Breast epithelium (tissue), 4 donors: ENCODE results near the gene GFPT2. TPM values are rescaled to one million over a fixed set of nuclear protein-coding genes. Genes with fewer than 3 reads are reported as not detected.

ENCODE experiments used
- DNase-seq, 2 donors: peaks; one replicate each; pipeline ENCODE4 v3.0.0-alpha.2; 2019; ENCODE audit warnings: low spot score in 2 of 2
- H3K27ac ChIP-seq, 2 donors: fragments of 200-600 bp; sonication (generic) in 1 of 2; one replicate each; pipeline ENCODE4 v1.5.1; 2016 to 2019; ENCODE audit warnings: mild to moderate bottlenecking in 1 of 2
- H3K27me3 ChIP-seq, 2 donors: fragments of 200-600 bp; sonication (generic) in 1 of 2; one replicate each; pipeline versions ENCODE4 v1.5.1 to v1.6.0; 2017 to 2019; ENCODE audit warnings: control low read depth in 1 of 2, mild to moderate bottlenecking in 1 of 2
- H3K36me3 ChIP-seq: fragments of 200-600 bp; one replicate; pipeline ENCODE4 v1.5.1; 2019
- H3K4me1 ChIP-seq, 2 donors: fragments of 200-600 bp; sonication (generic); one replicate each; pipeline ENCODE4 v1.5.1; 2016 to 2019; ENCODE audit warnings: control low read depth in 1 of 2
- H3K4me3 ChIP-seq, 3 donors: fragments of 200-600 bp; sonication (generic); 1 replicate in 2 of 3; 2 replicates in 1 of 3; pipeline ENCODE4 v1.5.1; 2016 to 2019; ENCODE audit warnings: mild to moderate bottlenecking in 3 of 3, moderate library complexity in 2 of 3
- H3K9me3 ChIP-seq, 2 donors: fragments of 200-600 bp; sonication (generic) in 1 of 2; one replicate each; pipeline ENCODE4 v1.5.1; 2016 to 2019; ENCODE audit warnings: control low read depth in 1 of 2
- CTCF ChIP-seq, 3 donors: fragments of 450-650 bp; IDR thresholded peaks; one replicate each; pipeline ENCODE4 v1.5.1; 2016 to 2017; ENCODE audit warnings: antibody characterized with exemption in 3 of 3, mild to moderate bottlenecking in 3 of 3, moderate library complexity in 3 of 3
- POLR2A ChIP-seq: fragments of 450-650 bp; IDR thresholded peaks from one replicate; pipeline ENCODE4 v1.6.1; 2016; ENCODE audit warnings: antibody characterized with exemption, mild to moderate bottlenecking, moderate library complexity
- POLR2AphosphoS5 ChIP-seq, 3 donors: sonication (generic); formaldehyde crosslinking; IDR thresholded peaks; one replicate each; pipeline ENCODE4 v1.6.1; 2017; ENCODE audit warnings: antibody characterized with exemption in 3 of 3
- intact Hi-C: fragments of 100-400 bp; cut with DNase I; formaldehyde crosslinking; loops from one replicate; pipeline ENCODE4 v1.15.1; 2023; ENCODE audit warnings: low total_unique reads
- total RNA-seq, 3 donors: library from RNA; depleted of rRNA; stranded (reverse); fragments of >200 nt; gene quantifications; one replicate each; pipeline ENCODE4 v1.1.0, GENCODE V29; 2016

GFPT2 gene
- total RNA-seq, 3 donors from 2014 or later, result 27.2 to 60.0 (median 52.5) TPM

- H3K4me1 ChIP-seq, result no peaks in the 10 kb centered on the region
- no peaks in the 10 kb centered on the region for H3K9me3 ChIP-seq
- no peak overlapping the region for H3K27ac ChIP-seq
- intact Hi-C loops, result no loop called here
- H3K4me3 ChIP-seq, result no peak overlapping the region
- no peaks in the 10 kb centered on the region for H3K36me3 ChIP-seq
- TF ChIP-seq CTCF (IDR thresholded peaks at IDR 0.05) (no peak), POLR2A (no peak), POLR2AphosphoS5 (IDR thresholded peaks at IDR 0.05) (no peak)
- peak in 1 of 2 donors; percentile 37 for DNase-seq
- no peaks in the 10 kb centered on the region for H3K27me3 ChIP-seq
Measured at GRCh38 chr5:180389252-180390101, 36.3 kb upstream of the GFPT2 start.

- H3K36me3 ChIP-seq, result no peaks in the 10 kb centered on the region
- no peaks in the 10 kb centered on the region for H3K4me1 ChIP-seq
- H3K27me3 ChIP-seq, result no peaks in the 10 kb centered on the region
- H3K9me3 ChIP-seq, result no peaks in the 10 kb centered on the region
- no peak overlapping the region for H3K4me3 ChIP-seq
- intact Hi-C loops, result no loop called here
- H3K27ac ChIP-seq, result no peak overlapping the region
- TF ChIP-seq CTCF (IDR thresholded peaks at IDR 0.05) (no peak), POLR2A (no peak), POLR2AphosphoS5 (IDR thresholded peaks at IDR 0.05) (no peak)
- peak in 1 of 2 donors; percentile 15 for DNase-seq
Measured at GRCh38 chr5:180387798-180388197, 34.7 kb upstream of the GFPT2 start.

GRCh38 chr5:180382926-180383325 lies 29.8 kb upstream of the GFPT2 start:
- intact Hi-C loops, result no loop called here
- no peaks in the 10 kb centered on the region for H3K9me3 ChIP-seq
- no peak for TF ChIP-seq CTCF (IDR thresholded peaks at IDR 0.05)
- TF ChIP-seq POLR2AphosphoS5 (IDR thresholded peaks at IDR 0.05), result no peak
- H3K36me3 ChIP-seq, result no peaks in the 10 kb centered on the region
- no peak overlapping the region for H3K4me3 ChIP-seq
- H3K27ac ChIP-seq, result no peak overlapping the region
- DNase-seq, result no peak
- no peaks in the 10 kb centered on the region for H3K4me1 ChIP-seq
- no peaks in the 10 kb centered on the region for H3K27me3 ChIP-seq

- no peaks in the 10 kb centered on the region for H3K36me3 ChIP-seq
- no peaks in the 10 kb centered on the region for H3K9me3 ChIP-seq
- no peak for TF ChIP-seq CTCF (IDR thresholded peaks at IDR 0.05)
- no peak overlapping the region for H3K4me3 ChIP-seq
- no peak for DNase-seq
- no peak overlapping the region for H3K27ac ChIP-seq
- no peaks in the 10 kb centered on the region for H3K27me3 ChIP-seq
- intact Hi-C loops, result no loop called here
- no peaks in the 10 kb centered on the region for H3K4me1 ChIP-seq
Measured at GRCh38 chr5:180381851-180382480, 28.8 kb upstream of the GFPT2 start.

GRCh38 chr5:180381428-180381827 lies 28.3 kb upstream of the GFPT2 start:
- Histone ChIP-seq H3K9me3 (no peaks in the 10 kb centered on the region), H3K27ac (no peak overlapping the region), H3K4me1 (no peaks in the 10 kb centered on the region), H3K4me3 (no peak overlapping the region), H3K27me3 (no peaks in the 10 kb centered on the region), H3K36me3 (no peaks in the 10 kb centered on the region)
- intact Hi-C loops, result no loop called here
- DNase-seq, result no peak
- TF ChIP-seq POLR2A, result no peak
- no peak for TF ChIP-seq CTCF (IDR thresholded peaks at IDR 0.05)
- TF ChIP-seq POLR2AphosphoS5 (IDR thresholded peaks at IDR 0.05), result no peak
